NB4 (cell line): ENCODE results near the gene AK9.

Experiments
- POLR2A ChIP-seq: IDR thresholded peaks from 2 replicates; pipeline ENCODE4 v1.6.1; 2011; ENCODE audit warnings: mild to moderate bottlenecking; ENCODE audit not compliant: insufficient read length; ENCODE audit errors: extremely low read depth
- TF ChIP-seq, protein P1 (sequence below): IDR thresholded peaks from one replicate; pipeline ENCODE4 v1.5.1; 2012; ENCODE audit warnings: low read depth, low read length

DNA sequence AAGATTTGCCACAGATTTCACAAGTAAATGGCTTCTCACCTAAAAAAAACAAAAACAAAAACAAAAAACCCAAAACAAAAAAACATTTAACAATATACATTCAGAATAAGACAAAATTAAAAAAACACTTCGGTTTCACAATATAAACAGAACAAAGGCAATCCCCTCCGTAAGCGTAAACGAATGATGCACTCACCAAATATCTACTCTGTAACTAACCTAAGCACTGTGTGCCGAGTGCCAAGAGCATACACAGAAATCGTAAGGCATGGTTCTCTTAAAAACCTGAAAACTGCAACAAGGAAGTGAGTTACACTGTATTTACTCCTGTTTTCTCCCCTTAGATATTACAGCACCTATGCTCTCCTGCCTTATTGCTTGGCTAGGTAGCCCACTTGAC is 223.3 kb downstream of the AK9 start:
- no peak for TF ChIP-seq POLR2A
- TF ChIP-seq, protein P1, sequence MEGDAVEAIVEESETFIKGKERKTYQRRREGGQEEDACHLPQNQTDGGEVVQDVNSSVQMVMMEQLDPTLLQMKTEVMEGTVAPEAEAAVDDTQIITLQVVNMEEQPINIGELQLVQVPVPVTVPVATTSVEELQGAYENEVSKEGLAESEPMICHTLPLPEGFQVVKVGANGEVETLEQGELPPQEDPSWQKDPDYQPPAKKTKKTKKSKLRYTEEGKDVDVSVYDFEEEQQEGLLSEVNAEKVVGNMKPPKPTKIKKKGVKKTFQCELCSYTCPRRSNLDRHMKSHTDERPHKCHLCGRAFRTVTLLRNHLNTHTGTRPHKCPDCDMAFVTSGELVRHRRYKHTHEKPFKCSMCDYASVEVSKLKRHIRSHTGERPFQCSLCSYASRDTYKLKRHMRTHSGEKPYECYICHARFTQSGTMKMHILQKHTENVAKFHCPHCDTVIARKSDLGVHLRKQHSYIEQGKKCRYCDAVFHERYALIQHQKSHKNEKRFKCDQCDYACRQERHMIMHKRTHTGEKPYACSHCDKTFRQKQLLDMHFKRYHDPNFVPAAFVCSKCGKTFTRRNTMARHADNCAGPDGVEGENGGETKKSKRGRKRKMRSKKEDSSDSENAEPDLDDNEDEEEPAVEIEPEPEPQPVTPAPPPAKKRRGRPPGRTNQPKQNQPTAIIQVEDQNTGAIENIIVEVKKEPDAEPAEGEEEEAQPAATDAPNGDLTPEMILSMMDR: no peak
